Measurements from ENCODE around the gene GAS1.
A peak's percentile ranks its signal among the peaks of the same experiment; 100 is the strongest.

GAS1 gene

GRCh38 chr9:86946201-86947145 lies 833 bp downstream of the GAS1 start:
- Histone ChIP-seq H3K23ac (ENCODE audit: low read length in 2 of 2) (peak overlapping the region; percentile 10 to 96), H3K4me1 (ENCODE audit: control insufficient read depth, insufficient read depth, low read depth, low read length) (peaks cover 7% of the 10 kb centered on the region), H2BK120ac (ENCODE audit: low read depth, low read length) (peak overlapping the region; percentile 94), H3K9me3 (ENCODE audit: control insufficient read depth, low read length) (no peaks in the 10 kb centered on the region), H2BK12ac (ENCODE audit: low read length in 2 of 2) (peak overlapping the region in 1 of 2 experiments; percentile 48), H2BK15ac (ENCODE audit: low read depth, poor library complexity, severe bottlenecking) (no peak overlapping the region), H3K4me2 (ENCODE audit: low read length, poor library complexity, severe bottlenecking) (peak overlapping the region; percentile 88), H4K91ac (ENCODE audit: low read length) (peak overlapping the region; percentile 86), H3K79me1 (replicated peaks; ENCODE audit: low read length, poor library complexity, severe bottlenecking) (peaks cover 3% of the 10 kb centered on the region), H3K14ac (ENCODE audit: low read length in 2 of 2) (peak overlapping the region in 1 of 2 experiments; percentile 83), H3K36me3 (ENCODE audit: control insufficient read depth in 1 of 2, insufficient read depth in 2 of 2, low read depth in 1 of 2, low read length in 2 of 2) (peaks cover 0 to 15% of the 10 kb centered on the region in 2 experiments), H2BK5ac (ENCODE audit: low read depth, low read length, poor library complexity, severe bottlenecking) (peak overlapping the region; percentile 62), H2AFZ (ENCODE audit: low read depth, low read length) (peak overlapping the region; percentile 67), H2AK5ac (ENCODE audit: low read length, severe bottlenecking) (no peak overlapping the region), H3K18ac (ENCODE audit: low read depth in 1 of 2, low read length in 2 of 2) (peak overlapping the region; percentile 91 to 96), H3K9ac (ENCODE audit: low read length) (peak overlapping the region; percentile 100), H3K27ac (ENCODE audit: low read length, poor library complexity, severe bottlenecking) (peak overlapping the region; percentile 94), H3K27me3 (ENCODE audit: control insufficient read depth in 1 of 2, insufficient read depth in 1 of 2, low read length in 2 of 2) (no peaks in the 10 kb centered on the region), H3K4ac (ENCODE audit: low read depth in 1 of 2, low read length in 2 of 2) (peak overlapping the region in 1 of 2 experiments; percentile 64), H4K8ac (ENCODE audit: low read length) (peak overlapping the region; percentile 41), H3K4me3 (ENCODE audit: insufficient read depth in 1 of 2, low read depth in 1 of 2, low read length in 2 of 2) (peak overlapping the region; percentile 93 to 94)
- DNase-seq = peak; percentile 66
- 1% methylated on average over 92 of the region's 125 CpGs for WGBS

DNA sequence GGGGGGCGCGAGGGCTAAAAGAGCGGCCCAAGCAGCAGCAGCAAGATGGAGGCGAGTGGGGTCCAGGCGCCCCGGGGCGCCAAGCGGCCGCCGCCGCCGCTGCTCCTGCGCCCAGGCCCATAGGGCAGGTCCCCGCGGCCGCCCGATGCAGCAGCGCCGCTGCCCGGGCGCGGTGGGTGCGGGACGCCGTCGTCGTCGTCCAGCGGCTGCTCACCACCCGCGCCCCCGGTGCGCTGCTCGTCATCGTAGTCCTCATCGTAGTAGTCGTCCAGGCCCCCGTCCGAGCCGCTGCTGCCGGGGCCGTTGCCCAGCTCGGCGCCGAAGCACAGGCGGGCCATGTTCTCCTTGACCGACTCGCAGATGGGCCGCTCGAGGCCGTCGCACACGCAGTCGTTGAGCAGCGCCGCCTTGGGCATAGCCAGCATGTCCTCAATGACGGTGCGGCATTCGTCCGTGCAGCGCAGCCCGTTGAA lies 1.5 kb downstream of the GAS1 start:
- Histone ChIP-seq H3K27ac (ENCODE audit: low read length, poor library complexity, severe bottlenecking) (no peak overlapping the region), H2AFZ (ENCODE audit: low read depth, low read length) (peak overlapping the region; percentile 8), H3K14ac (ENCODE audit: low read length in 2 of 2) (peak overlapping the region in 1 of 2 experiments; percentile 83), H4K8ac (ENCODE audit: low read length) (peak overlapping the region; percentile 8), H3K9ac (ENCODE audit: low read length) (peak overlapping the region; percentile 100), H4K91ac (ENCODE audit: low read length) (peak overlapping the region; percentile 68), H3K4me2 (ENCODE audit: low read length, poor library complexity, severe bottlenecking) (peak overlapping the region; percentile 88), H3K79me1 (replicated peaks; ENCODE audit: low read length, poor library complexity, severe bottlenecking) (peaks cover 3% of the 10 kb centered on the region), H2AK5ac (ENCODE audit: low read length, severe bottlenecking) (no peak overlapping the region), H2BK12ac (ENCODE audit: low read length in 2 of 2) (no peak overlapping the region), H3K4me3 (ENCODE audit: insufficient read depth in 1 of 2, low read depth in 1 of 2, low read length in 2 of 2) (peak overlapping the region; percentile 93 to 94), H3K4me1 (ENCODE audit: control insufficient read depth, insufficient read depth, low read depth, low read length) (peaks cover 7% of the 10 kb centered on the region), H2BK15ac (ENCODE audit: low read depth, poor library complexity, severe bottlenecking) (no peak overlapping the region), H3K27me3 (ENCODE audit: control insufficient read depth in 1 of 2, insufficient read depth in 1 of 2, low read length in 2 of 2) (no peaks in the 10 kb centered on the region), H3K9me3 (ENCODE audit: control insufficient read depth, low read length) (no peaks in the 10 kb centered on the region), H3K23ac (ENCODE audit: low read length in 2 of 2) (peak overlapping the region; percentile 10 to 96), H2BK5ac (ENCODE audit: low read depth, low read length, poor library complexity, severe bottlenecking) (no peak overlapping the region), H3K18ac (ENCODE audit: low read depth in 1 of 2, low read length in 2 of 2) (peak overlapping the region; percentile 91 to 96), H3K4ac (ENCODE audit: low read depth in 1 of 2, low read length in 2 of 2) (peak overlapping the region in 1 of 2 experiments; percentile 64), H3K36me3 (ENCODE audit: control insufficient read depth in 1 of 2, insufficient read depth in 2 of 2, low read depth in 1 of 2, low read length in 2 of 2) (peaks cover 0 to 15% of the 10 kb centered on the region in 2 experiments), H2BK120ac (ENCODE audit: low read depth, low read length) (no peak overlapping the region)
- WGBS = under 1% methylated on average over 62 of the region's 62 CpGs
- DNase-seq = peak; percentile 42

DNA sequence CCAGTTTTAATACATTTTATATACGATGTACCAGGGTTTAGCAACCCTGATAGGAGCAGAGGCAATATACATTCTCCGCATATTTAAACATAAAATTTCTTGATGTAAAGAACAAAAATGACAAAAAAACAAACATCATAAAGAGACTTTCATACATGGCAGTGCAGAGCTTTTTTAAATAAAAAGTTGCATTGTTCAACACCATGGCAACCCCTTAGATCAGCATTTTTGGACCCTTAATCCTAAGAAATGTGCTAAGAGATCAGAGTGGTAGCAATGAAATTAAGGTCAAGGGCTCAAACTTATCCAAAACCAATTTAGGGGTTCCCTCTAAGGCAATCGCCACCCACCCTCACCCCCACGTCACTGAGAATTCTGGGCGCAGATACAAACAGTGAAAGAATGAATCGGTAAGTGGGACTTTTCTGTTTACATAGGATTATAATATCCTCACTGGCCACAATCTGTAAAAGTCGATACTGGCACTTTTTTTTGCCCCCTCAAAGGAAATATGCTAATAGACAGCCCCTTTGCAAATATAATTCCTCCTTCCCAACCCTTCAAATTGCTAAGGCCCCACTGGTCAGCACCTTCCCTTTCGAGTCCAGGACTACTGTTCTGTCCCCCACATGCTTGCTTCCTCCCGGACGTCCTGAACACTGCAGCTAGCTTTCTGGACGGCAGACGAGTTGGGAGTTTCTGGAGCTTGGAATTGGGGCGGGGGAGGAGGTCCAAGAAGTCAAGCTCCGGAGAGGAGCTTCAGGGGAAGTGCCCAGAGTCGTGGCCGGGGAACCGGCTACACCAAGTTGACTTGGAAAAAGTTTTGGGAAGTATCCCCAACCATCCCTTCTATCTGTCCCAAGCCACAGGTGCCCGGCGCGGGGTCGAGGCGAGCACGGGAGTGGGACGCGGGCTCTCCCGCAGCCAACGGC lies 2.2 kb downstream of the GAS1 start:
- Histone ChIP-seq H2AK5ac (ENCODE audit: low read length, severe bottlenecking) (no peak overlapping the region), H3K18ac (ENCODE audit: low read depth in 1 of 2, low read length in 2 of 2) (peak overlapping the region in 1 of 2 experiments; percentile 96), H3K9me3 (ENCODE audit: control insufficient read depth, low read length) (no peaks in the 10 kb centered on the region), H2BK5ac (ENCODE audit: low read depth, low read length, poor library complexity, severe bottlenecking) (no peak overlapping the region), H3K79me1 (replicated peaks; ENCODE audit: low read length, poor library complexity, severe bottlenecking) (peaks cover 3% of the 10 kb centered on the region), H3K9ac (ENCODE audit: low read length) (peak overlapping the region; percentile 100), H3K36me3 (ENCODE audit: control insufficient read depth in 1 of 2, insufficient read depth in 2 of 2, low read depth in 1 of 2, low read length in 2 of 2) (peaks cover 0 to 15% of the 10 kb centered on the region in 2 experiments), H2BK120ac (ENCODE audit: low read depth, low read length) (no peak overlapping the region), H4K8ac (ENCODE audit: low read length) (no peak overlapping the region), H3K4ac (ENCODE audit: low read depth in 1 of 2, low read length in 2 of 2) (no peak overlapping the region), H3K14ac (ENCODE audit: low read length in 2 of 2) (no peak overlapping the region), H2BK15ac (ENCODE audit: low read depth, poor library complexity, severe bottlenecking) (no peak overlapping the region), H3K27ac (ENCODE audit: low read length, poor library complexity, severe bottlenecking) (no peak overlapping the region), H3K23ac (ENCODE audit: low read length in 2 of 2) (no peak overlapping the region), H3K4me1 (ENCODE audit: control insufficient read depth, insufficient read depth, low read depth, low read length) (peaks cover 7% of the 10 kb centered on the region), H3K4me3 (ENCODE audit: insufficient read depth in 1 of 2, low read depth in 1 of 2, low read length in 2 of 2) (peak overlapping the region; percentile 93 to 94), H2AFZ (ENCODE audit: low read depth, low read length) (no peak overlapping the region), H2BK12ac (ENCODE audit: low read length in 2 of 2) (no peak overlapping the region), H4K91ac (ENCODE audit: low read length) (no peak overlapping the region), H3K27me3 (ENCODE audit: control insufficient read depth in 1 of 2, insufficient read depth in 1 of 2, low read length in 2 of 2) (no peaks in the 10 kb centered on the region), H3K4me2 (ENCODE audit: low read length, poor library complexity, severe bottlenecking) (peak overlapping the region; percentile 88)
- 3% methylated on average over 21 of the region's 27 CpGs for WGBS
- peak; percentile 16 for DNase-seq

All from mesenchymal stem cell (in vitro differentiated cells and primary cell).